Measurements from ENCODE around the gene VWF.
A peak's percentile ranks its signal among the peaks of the same experiment; 100 is the strongest.

VWF gene

DNA sequence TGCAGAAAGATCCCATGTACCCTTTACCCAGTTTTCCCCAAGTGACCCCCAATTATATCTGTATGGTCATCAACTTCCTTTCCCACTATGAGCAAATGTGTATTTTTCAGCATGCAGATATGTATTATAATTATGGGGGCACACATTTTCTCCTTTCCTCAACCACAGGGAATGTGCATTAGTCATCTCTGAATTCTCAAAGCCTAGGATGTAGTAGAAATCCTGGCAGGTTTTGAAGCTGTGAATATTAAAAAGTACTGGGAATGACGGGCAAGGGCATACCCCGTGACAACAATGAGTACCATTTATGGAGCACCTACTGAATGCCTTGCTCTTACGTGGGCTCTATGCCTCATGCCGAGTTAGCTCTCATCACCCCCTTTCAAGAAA is 71.5 kb downstream of the VWF start:
- H3K4me3 ChIP-seq = no peak overlapping the region
- H3K27ac ChIP-seq = peak overlapping the region in 1 of 2 donors; percentile 77
- DNase-seq (ENCODE audit: low spot score) = no peak
- no peak for TF ChIP-seq CTCF (IDR thresholded peaks at IDR 0.05)

DNA sequence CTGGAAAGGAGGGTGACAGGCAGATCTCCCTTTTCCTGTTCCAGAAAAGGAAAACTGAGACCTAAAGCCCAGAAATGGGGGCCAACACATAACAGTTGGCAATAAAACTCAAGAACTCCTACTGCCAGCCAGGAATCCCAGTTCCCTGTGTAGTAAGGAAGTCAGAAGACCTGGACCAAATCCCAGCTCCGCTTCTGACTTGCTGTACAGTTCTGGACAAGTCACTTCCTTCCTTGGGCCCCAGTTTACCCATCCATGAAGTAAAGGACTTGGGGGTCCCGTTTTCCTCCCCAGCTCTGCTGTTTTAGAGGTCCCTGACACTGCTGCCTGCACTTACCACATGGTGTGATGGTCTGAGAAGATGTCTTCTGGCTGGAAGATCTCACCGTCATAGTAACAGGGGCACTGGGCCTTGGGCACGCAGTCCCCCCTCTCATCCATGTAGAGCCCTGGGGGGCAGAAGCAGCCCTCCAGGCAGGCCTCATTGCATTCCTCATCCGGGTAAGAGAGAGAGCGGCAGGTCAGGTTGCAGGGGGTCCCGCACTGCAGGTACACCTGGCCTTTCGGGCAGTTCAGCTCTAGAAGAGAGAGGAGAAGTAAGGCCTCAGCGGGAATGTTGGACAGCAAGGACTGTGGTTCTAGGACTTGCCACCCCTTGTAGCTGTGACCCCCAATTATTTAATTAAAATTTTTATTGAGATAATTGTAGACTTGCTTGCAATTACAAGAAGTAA is 72.1 kb downstream of the VWF start:
- no peak for DNase-seq (ENCODE audit: low spot score)
- H3K4me3 ChIP-seq = no peak overlapping the region
- H3K27ac ChIP-seq = peak overlapping the region in 1 of 2 donors; percentile 77
- no peak for TF ChIP-seq CTCF (IDR thresholded peaks at IDR 0.05)

DNA sequence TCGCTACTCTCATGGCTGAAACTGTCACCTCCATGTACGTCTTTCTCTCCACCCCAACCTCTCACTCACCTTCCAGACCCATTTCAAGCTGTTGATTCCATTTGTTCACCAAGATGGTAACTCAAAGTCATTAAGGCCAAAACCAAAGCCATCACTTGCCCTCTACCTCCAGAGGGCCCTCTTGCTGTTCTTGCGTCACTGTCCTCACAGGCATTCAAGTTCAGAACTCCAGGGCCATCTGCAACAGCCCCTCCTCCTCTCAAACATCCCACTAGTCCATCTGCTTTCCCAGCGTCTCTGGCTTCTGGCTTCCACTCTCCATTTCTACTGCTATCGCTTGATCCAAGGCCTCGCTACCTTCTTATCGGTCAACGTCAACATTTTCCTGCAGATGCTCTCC is 74.5 kb downstream of the VWF start:
- no peak for DNase-seq (ENCODE audit: low spot score)
- TF ChIP-seq CTCF (IDR thresholded peaks at IDR 0.05) = no peak
- Histone ChIP-seq H3K4me3 (no peak overlapping the region), H3K27ac (peak overlapping the region in 1 of 2 donors; percentile 77)

GRCh38 chr12:6049587-6049986 is 74.9 kb downstream of the VWF start:
- Histone ChIP-seq H3K27ac (peak overlapping the region; percentile 13 to 77), H3K4me3 (no peak overlapping the region)
- no peak for TF ChIP-seq CTCF (IDR thresholded peaks at IDR 0.05)
- no peak for DNase-seq (ENCODE audit: low spot score)

- no peak for TF ChIP-seq CTCF (IDR thresholded peaks at IDR 0.05)
- no peak overlapping the region for H3K27ac ChIP-seq
- no peak for DNase-seq (ENCODE audit: low spot score)
- H3K4me3 ChIP-seq = no peak overlapping the region
Observed at GRCh38 chr12:6047249-6048237, 76.9 kb downstream of the VWF start.

DNA sequence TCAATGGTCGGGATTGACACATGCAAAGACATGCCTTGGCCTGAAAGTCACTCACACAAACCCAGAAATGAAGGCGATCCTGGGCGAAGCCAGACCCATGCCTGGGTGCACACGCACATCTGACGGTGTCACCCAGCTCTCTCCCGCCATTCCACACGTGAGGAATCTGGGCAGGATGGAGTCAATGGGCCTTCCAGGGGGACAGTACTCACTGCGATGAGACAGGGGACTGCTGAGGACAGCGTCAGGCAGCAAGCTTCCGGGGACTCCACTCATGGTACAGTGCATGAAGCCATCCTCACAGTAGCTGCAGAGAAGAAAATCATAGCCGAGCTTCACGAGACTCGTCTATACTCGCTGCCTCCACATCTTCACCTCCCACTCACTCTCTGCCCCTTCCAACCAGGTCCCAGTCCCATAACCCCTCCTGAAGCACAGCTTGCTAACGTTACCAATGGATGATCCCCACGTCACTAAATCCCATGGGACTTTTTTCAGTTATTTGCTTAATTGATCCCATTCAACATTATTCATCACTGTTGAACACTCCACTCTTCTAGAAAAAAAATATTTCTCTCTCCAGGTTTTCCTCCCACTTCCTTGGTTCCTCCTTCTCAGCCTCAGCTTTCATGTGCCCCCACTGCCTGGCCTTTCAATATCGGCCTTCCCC is 77.8 kb downstream of the VWF start:
- H3K27ac ChIP-seq = no peak overlapping the region
- no peak for TF ChIP-seq CTCF (IDR thresholded peaks at IDR 0.05)
- DNase-seq (ENCODE audit: low spot score) = no peak
- H3K4me3 ChIP-seq = no peak overlapping the region
